ENCODE measurements around the gene HIVEP3.
A peak's percentile ranks its signal among the peaks of the same experiment; 100 is the strongest.

Gene HIVEP3

DNA sequence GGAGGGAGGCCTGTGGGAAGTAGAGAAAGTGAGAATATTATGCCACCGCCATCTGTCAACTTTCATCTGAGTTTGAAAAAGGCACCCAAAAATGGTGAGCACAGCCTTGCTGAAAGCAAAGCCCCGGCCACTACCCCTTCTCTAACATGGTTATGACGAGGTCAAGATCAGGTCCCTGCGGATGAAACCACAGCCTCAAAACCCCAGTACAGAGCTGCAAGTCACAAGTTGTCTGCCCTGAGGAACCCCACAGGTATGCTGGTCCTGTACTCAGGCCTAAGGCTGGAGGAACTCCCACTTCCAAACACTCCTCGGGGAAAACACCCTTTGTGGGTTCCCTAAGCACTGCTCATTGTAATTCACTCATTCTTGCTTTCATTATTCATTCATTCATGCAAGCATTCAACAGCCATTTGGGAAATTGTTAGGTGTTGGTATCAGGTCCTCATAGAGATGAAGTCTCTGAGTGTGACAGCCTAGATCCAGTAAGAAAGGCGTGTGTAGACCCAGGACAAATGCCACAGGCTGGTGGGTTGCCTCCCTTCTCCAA is 217.7 kb downstream of the HIVEP3 start:
- no peak for TF ChIP-seq EZH2 (IDR thresholded peaks at IDR 0.05; ENCODE audit: borderline replicate concordance, low read depth, low read length, severe bottlenecking)
- TF ChIP-seq, protein P1, sequence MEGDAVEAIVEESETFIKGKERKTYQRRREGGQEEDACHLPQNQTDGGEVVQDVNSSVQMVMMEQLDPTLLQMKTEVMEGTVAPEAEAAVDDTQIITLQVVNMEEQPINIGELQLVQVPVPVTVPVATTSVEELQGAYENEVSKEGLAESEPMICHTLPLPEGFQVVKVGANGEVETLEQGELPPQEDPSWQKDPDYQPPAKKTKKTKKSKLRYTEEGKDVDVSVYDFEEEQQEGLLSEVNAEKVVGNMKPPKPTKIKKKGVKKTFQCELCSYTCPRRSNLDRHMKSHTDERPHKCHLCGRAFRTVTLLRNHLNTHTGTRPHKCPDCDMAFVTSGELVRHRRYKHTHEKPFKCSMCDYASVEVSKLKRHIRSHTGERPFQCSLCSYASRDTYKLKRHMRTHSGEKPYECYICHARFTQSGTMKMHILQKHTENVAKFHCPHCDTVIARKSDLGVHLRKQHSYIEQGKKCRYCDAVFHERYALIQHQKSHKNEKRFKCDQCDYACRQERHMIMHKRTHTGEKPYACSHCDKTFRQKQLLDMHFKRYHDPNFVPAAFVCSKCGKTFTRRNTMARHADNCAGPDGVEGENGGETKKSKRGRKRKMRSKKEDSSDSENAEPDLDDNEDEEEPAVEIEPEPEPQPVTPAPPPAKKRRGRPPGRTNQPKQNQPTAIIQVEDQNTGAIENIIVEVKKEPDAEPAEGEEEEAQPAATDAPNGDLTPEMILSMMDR (IDR thresholded peaks at IDR 0.05; ENCODE audit: borderline replicate concordance, extremely low read depth, low read length, poor library complexity, severe bottlenecking) = no peak
- H3K27ac ChIP-seq (ENCODE audit: low read length) = peak overlapping the region; percentile 49
- peaks cover 4% of the 10 kb centered on the region; the same call in 1 of the 2 replicates for H3K4me1 ChIP-seq (ENCODE audit: insufficient read depth, low read length)
- H3K9ac ChIP-seq (ENCODE audit: low read depth, low read length) = no peak overlapping the region
- H2AFZ ChIP-seq (ENCODE audit: low read depth, low read length) = no peak overlapping the region
- H4K20me1 ChIP-seq (ENCODE audit: insufficient read depth, low read length) = peaks cover 84% of the 10 kb centered on the region
- H3K36me3 ChIP-seq (ENCODE audit: insufficient read depth, low read length) = peaks cover 70% of the 10 kb centered on the region
- no peak overlapping the region for H3K4me3 ChIP-seq (ENCODE audit: low read depth in 1 of 2, low read length in 2 of 2)
- DNase-seq (no peak), ATAC-seq (ENCODE audit: insufficient read depth, low read depth) (no peak)
- no peaks in the 10 kb centered on the region for H3K27me3 ChIP-seq (ENCODE audit: insufficient read depth, low read length, poor library complexity)
- no peaks in the 10 kb centered on the region for H3K9me3 ChIP-seq (ENCODE audit: insufficient read depth, low read length, severe bottlenecking)
- no peak overlapping the region for H3K4me2 ChIP-seq (ENCODE audit: insufficient read depth, low read length)
- H3K79me2 ChIP-seq (ENCODE audit: insufficient read depth, low read length) = peaks cover 98% of the 10 kb centered on the region

DNA sequence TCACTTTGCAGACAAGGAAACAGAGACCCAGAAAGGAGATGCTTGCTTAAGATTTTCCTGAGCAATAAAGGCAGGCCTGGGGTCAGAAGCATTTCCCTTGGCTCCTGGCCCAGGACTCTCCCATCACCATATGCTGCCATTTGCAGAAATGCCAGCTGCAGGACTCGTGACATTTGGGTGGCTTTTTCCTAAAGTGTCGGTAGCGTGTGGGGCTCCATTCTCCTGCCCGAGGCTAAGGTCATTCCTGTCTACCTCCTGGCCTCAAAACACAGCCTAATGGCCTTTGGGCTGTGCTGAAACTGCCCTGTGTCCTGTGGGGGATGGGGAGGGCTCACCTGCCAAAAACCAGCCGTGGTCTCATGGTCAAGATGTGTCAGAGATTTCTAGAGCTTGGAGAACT is 218.1 kb downstream of the HIVEP3 start:
- no peak for TF ChIP-seq EZH2 (IDR thresholded peaks at IDR 0.05; ENCODE audit: borderline replicate concordance, low read depth, low read length, severe bottlenecking)
- TF ChIP-seq, protein P1 (IDR thresholded peaks at IDR 0.05; ENCODE audit: borderline replicate concordance, extremely low read depth, low read length, poor library complexity, severe bottlenecking) = no peak
- ATAC-seq (ENCODE audit: insufficient read depth, low read depth) (no peak), DNase-seq (no peak)
- Histone ChIP-seq H4K20me1 (ENCODE audit: insufficient read depth, low read length) (peaks cover 86% of the 10 kb centered on the region), H3K4me1 (ENCODE audit: insufficient read depth, low read length) (peaks cover 7% of the 10 kb centered on the region; the same call in 1 of the 2 replicates), H3K4me2 (ENCODE audit: insufficient read depth, low read length) (no peak overlapping the region), H3K27ac (ENCODE audit: low read length) (peak overlapping the region; percentile 49; the same call in 1 of the 2 replicates), H3K4me3 (ENCODE audit: low read depth in 1 of 2, low read length in 2 of 2) (no peak overlapping the region), H3K79me2 (ENCODE audit: insufficient read depth, low read length) (peaks cover 98% of the 10 kb centered on the region), H3K27me3 (ENCODE audit: insufficient read depth, low read length, poor library complexity) (no peaks in the 10 kb centered on the region), H3K9me3 (ENCODE audit: insufficient read depth, low read length, severe bottlenecking) (no peaks in the 10 kb centered on the region), H2AFZ (ENCODE audit: low read depth, low read length) (no peak overlapping the region), H3K36me3 (ENCODE audit: insufficient read depth, low read length) (peaks cover 75% of the 10 kb centered on the region), H3K9ac (ENCODE audit: low read depth, low read length) (no peak overlapping the region)

DNA sequence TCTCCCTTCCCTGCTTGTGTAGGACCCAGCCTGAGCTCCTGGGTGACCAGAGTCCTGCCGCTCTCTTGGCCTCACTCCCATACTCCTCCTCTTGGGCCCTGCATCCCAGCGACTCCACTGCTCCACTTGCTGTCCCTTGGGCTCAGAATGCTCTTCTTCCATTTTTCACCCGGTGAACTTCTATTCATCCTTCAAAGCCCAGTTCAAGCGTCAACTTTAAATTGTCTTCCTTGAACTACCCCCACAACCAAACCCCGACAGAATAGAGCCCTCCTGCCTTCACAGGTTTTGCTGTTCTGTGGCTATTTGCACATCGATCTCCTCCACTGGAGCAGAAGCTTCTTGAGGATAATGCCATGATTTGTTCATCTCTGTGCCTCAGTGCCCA is 218.9 kb downstream of the HIVEP3 start:
- TF ChIP-seq EZH2 (IDR thresholded peaks at IDR 0.05; ENCODE audit: borderline replicate concordance, low read depth, low read length, severe bottlenecking) = no peak
- TF ChIP-seq, protein P1 (IDR thresholded peaks at IDR 0.05; ENCODE audit: borderline replicate concordance, extremely low read depth, low read length, poor library complexity, severe bottlenecking) = no peak
- no peak overlapping the region for H3K4me3 ChIP-seq (ENCODE audit: low read depth in 1 of 2, low read length in 2 of 2)
- no peak for ATAC-seq (ENCODE audit: insufficient read depth, low read depth)
- no peak overlapping the region for H3K4me2 ChIP-seq (ENCODE audit: insufficient read depth, low read length)
- peaks cover 85% of the 10 kb centered on the region for H4K20me1 ChIP-seq (ENCODE audit: insufficient read depth, low read length)
- peaks cover 7% of the 10 kb centered on the region; the same call in 1 of the 2 replicates for H3K4me1 ChIP-seq (ENCODE audit: insufficient read depth, low read length)
- peaks cover 78% of the 10 kb centered on the region for H3K36me3 ChIP-seq (ENCODE audit: insufficient read depth, low read length)
- no peak for DNase-seq
- H3K79me2 ChIP-seq (ENCODE audit: insufficient read depth, low read length) = peaks cover 98% of the 10 kb centered on the region
- no peak overlapping the region for H2AFZ ChIP-seq (ENCODE audit: low read depth, low read length)
- H3K9me3 ChIP-seq (ENCODE audit: insufficient read depth, low read length, severe bottlenecking) = no peaks in the 10 kb centered on the region
- H3K27me3 ChIP-seq (ENCODE audit: insufficient read depth, low read length, poor library complexity) = no peaks in the 10 kb centered on the region
- peak overlapping the region; percentile 49; the same call in 1 of the 2 replicates for H3K27ac ChIP-seq (ENCODE audit: low read length)
- H3K9ac ChIP-seq (ENCODE audit: low read depth, low read length) = no peak overlapping the region

Data from DND-41 (cell line).